ENCODE measurements around the gene GLRX5.

Gene GLRX5

DNA sequence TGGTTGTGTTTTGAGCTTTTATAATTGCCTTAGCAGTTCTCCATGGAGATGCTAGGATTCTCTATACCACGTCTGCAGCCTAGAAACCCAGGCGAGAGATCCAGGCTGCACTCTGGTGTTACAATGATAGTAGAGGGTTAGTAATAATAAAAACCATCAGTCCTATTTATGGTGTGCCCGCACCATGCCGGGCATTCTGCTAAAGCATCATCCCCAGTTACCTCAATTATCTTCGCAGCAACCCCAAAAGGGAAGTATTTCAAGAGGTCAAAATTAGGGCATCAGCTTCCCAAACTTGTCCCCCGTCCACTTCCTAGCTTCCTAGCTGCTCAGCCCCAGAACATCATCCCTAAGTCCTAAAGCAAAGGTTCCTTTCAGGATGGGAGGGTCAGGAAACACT lies 21.6 kb upstream of the GLRX5 start:
- DNase-seq (ENCODE audit: low read depth): no peak
- TF ChIP-seq, protein P1, sequence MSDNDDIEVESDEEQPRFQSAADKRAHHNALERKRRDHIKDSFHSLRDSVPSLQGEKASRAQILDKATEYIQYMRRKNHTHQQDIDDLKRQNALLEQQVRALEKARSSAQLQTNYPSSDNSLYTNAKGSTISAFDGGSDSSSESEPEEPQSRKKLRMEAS (IDR thresholded peaks at IDR 0.05; ENCODE audit: low read depth, low read length): no peak
- TF ChIP-seq POLR2A (IDR thresholded peaks at IDR 0.05; ENCODE audit: extremely low read depth, insufficient read length) (no peak), MYC (IDR thresholded peaks at IDR 0.05; ENCODE audit: low read depth, low read length) (no peak)
- TF ChIP-seq, protein P2, sequence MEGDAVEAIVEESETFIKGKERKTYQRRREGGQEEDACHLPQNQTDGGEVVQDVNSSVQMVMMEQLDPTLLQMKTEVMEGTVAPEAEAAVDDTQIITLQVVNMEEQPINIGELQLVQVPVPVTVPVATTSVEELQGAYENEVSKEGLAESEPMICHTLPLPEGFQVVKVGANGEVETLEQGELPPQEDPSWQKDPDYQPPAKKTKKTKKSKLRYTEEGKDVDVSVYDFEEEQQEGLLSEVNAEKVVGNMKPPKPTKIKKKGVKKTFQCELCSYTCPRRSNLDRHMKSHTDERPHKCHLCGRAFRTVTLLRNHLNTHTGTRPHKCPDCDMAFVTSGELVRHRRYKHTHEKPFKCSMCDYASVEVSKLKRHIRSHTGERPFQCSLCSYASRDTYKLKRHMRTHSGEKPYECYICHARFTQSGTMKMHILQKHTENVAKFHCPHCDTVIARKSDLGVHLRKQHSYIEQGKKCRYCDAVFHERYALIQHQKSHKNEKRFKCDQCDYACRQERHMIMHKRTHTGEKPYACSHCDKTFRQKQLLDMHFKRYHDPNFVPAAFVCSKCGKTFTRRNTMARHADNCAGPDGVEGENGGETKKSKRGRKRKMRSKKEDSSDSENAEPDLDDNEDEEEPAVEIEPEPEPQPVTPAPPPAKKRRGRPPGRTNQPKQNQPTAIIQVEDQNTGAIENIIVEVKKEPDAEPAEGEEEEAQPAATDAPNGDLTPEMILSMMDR (IDR thresholded peaks at IDR 0.05; ENCODE audit: low read depth, low read length): no peak
- no peak overlapping the region for H3K4me3 ChIP-seq (ENCODE audit: low read depth, low read length)

DNA sequence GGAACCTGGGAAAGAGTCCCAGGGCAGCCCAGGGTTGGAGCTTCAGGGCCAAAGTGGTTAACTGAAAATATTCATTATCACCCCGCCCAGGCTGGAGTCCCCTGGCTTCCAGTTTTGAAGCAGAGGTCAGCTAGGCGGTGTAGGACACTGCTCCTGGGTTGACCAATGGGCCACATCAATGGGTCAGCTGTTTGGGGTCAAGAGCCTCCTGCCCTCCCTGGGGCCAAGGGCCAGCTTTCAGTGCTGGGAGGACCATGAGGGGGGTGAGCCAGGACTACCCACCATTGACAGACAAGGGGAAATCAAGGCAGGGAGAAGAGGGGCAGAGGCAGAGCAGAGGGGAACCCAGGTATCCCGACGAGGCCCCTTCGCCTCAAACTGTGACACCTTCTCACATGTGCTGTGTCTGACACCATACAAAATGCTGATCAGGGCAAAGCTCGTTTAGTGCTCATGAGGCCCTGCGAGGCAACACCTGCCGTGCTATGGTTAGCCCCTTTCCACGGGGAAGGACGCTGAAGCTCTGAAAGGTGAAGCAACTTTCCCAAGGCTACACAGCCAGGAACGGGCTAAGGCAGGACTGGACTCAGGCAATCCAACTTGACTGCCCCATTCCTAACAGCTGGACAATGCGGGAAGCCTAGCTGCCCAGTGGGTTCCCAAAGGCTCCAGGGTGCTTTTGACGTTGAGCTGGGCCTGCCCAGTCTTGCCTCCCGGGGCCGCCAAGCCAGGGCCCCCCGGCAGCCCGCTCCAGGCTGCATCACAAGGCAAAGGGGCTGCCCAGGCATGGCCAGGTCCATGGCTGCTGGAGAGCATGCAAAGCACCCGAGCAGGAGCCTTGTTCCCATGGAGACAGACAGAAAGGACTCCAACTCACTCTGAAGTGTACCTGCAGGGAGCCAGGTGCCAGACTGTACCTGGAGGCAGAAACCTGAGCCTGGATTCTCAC lies 20.4 kb upstream of the GLRX5 start:
- no peak for DNase-seq (ENCODE audit: low read depth)
- peak overlapping the region; percentile 65 for H3K4me3 ChIP-seq (ENCODE audit: low read depth, low read length)
- TF ChIP-seq, protein P2 (IDR thresholded peaks at IDR 0.05; ENCODE audit: low read depth, low read length): no peak
- TF ChIP-seq, protein P1 (IDR thresholded peaks at IDR 0.05; ENCODE audit: low read depth, low read length): no peak
- TF ChIP-seq MYC (IDR thresholded peaks at IDR 0.05; ENCODE audit: low read depth, low read length): no peak
- TF ChIP-seq POLR2A (IDR thresholded peaks at IDR 0.05; ENCODE audit: extremely low read depth, insufficient read length): no peak

DNA sequence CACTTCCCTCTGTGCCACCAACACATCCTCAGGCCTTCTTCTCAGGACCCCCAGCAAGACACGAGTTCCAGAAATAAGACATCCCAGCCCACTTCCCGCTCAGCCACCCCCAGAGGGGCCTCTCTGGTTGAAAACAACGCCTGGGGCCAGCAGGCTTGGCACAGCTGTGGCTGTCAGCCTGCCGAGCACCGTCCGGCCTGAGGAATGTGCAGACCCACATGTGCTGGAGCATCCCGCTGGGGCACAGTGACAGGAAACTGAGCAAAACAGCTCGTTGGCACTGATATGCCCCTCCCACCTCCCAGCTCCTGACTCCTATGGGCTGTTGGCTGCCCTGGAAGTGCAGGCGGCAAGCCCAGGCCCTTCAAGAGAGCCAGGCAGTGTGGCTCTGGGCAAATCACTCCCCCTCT lies 19.8 kb upstream of the GLRX5 start:
- H3K4me3 ChIP-seq (ENCODE audit: low read depth, low read length): peak overlapping the region; percentile 65
- TF ChIP-seq, protein P2 (IDR thresholded peaks at IDR 0.05; ENCODE audit: low read depth, low read length): no peak
- TF ChIP-seq MYC (IDR thresholded peaks at IDR 0.05; ENCODE audit: low read depth, low read length) (peak; percentile 64), POLR2A (IDR thresholded peaks at IDR 0.05; ENCODE audit: extremely low read depth, insufficient read length) (no peak)
- TF ChIP-seq, protein P1 (IDR thresholded peaks at IDR 0.05; ENCODE audit: low read depth, low read length): peak; percentile 75; the same call in 1 of the 2 replicates
- peak; percentile 93 for DNase-seq (ENCODE audit: low read depth)

DNA sequence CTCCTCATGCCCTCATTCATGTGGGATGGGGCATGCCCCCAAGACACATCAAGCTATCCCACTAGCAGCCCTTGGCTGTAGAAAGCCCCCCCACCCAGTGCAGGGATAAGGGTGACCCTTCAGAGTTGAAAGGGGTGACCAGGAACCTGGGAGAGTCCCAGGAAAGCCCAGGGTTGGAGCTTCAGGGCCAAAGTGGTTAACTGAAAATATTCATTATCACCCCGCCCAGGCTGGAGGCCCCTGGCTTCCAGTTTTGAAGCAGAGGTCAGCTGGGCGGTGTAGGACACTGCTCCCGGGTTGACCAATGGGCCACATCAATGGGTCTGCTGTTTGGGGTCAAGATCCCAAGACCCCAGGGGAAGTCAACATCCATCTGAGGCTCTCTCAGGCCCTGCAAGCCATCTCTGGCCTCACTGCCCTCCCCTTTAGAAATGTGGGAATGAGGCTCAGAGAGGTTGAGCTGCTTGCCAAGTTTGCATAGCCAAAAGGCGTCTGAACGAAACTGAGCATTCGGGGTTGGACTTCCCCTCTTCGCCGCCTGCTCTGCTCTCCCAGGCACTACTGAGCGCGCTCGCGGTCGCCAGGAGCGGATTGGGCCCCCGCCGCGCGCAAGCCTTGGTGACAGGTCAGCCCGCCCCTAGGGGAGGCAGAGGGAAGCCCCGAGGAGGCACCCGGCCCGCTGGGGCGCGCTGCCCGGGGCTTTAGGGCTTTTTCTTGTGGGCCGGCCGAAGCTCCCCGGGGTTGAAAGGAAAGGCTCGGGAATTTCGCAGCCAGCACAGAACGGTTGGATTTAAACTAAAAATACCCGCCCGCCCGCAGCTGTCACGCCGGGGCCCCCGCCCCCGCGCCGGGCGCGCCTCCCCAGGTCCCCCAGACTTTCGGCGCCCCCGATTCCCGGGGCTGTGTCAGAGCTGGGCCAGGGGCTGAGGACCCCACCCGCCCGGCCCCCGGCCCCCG lies 19.0 kb upstream of the GLRX5 start:
- H3K4me3 ChIP-seq (ENCODE audit: low read depth, low read length): peak overlapping the region; percentile 65
- DNase-seq (ENCODE audit: low read depth): peak; percentile 87
- no peak for TF ChIP-seq MYC (IDR thresholded peaks at IDR 0.05; ENCODE audit: low read depth, low read length)
- TF ChIP-seq, protein P2 (IDR thresholded peaks at IDR 0.05; ENCODE audit: low read depth, low read length): peak; percentile 14
- TF ChIP-seq, protein P1 (IDR thresholded peaks at IDR 0.05; ENCODE audit: low read depth, low read length): 0 out of 2 replicates have a peak, but pooled peaks have one; percentile 19
- no peak for TF ChIP-seq POLR2A (IDR thresholded peaks at IDR 0.05; ENCODE audit: extremely low read depth, insufficient read length)

DNA sequence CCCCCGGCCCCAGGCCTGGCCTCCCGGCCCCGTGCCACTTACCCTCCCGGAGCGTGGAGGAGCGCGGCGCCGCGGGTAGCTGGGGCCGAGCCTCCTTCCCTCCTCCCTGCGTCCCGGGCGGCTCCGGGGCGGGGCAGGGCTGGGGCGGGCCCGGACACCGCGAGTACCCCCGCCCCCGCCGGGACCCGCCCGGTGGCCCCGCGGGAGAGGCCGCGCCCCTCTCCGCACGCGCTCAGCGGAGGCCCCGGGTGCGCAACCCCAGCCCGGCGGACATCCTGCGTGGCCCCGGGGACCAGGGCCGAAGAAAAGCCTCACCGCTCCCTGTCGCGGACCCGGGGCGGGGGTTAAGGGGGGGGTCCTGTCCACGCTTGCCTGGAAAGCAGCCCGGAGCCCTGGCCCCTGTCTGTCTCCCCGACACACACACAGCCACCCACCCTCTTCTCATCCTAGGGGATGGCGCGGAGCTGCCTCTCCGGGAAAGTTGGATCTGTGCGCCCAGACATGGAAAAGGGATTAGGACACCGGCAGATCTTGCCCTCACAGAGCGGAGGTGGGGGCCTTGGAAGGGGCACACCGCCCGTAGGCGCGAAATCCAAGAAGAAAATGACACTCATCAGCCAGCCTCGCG lies 18.2 kb upstream of the GLRX5 start, which contains the start of gene SYNE3:
Gene SYNE3, minus strand, starts transcription at position 97 of the 628 bp plus-strand sequence. CDS start 40,829 bp downstream, outside the sequence.
- TF ChIP-seq, protein P1 (IDR thresholded peaks at IDR 0.05; ENCODE audit: low read depth, low read length): no peak
- no peak for TF ChIP-seq MYC (IDR thresholded peaks at IDR 0.05; ENCODE audit: low read depth, low read length)
- TF ChIP-seq, protein P2 (IDR thresholded peaks at IDR 0.05; ENCODE audit: low read depth, low read length): no peak
- no peak for TF ChIP-seq POLR2A (IDR thresholded peaks at IDR 0.05; ENCODE audit: extremely low read depth, insufficient read length)
- peak within 1 kb of the TSS; percentile 65 for H3K4me3 ChIP-seq (ENCODE audit: low read depth, low read length)
- peak; percentile 77 for DNase-seq (ENCODE audit: low read depth)

All from NB4 (cell line).